Peyer's patch (tissue), 4 donors: ENCODE measurements around the gene MBTPS1. TPM values are rescaled to one million over a fixed set of nuclear protein-coding genes. Genes with fewer than 3 reads are reported as not detected.

Source experiments
- DNase-seq, 3 donors: peaks; one replicate each; pipeline ENCODE4 v3.0.0-alpha.2; 2017 to 2019
- H3K27ac ChIP-seq, 4 donors: fragments of 200-600 bp; sonication (generic); one replicate each; pipeline ENCODE4 v1.5.1; 2016 to 2019
- H3K27me3 ChIP-seq, 2 donors: fragments of 200-600 bp; sonication (generic); one replicate each; pipeline ENCODE4 v1.5.1; 2019
- H3K36me3 ChIP-seq, 3 donors: fragments of 200-600 bp; sonication (generic); one replicate each; pipeline ENCODE4 v1.5.1; 2016 to 2019
- H3K4me1 ChIP-seq, 4 donors: fragments of 200-600 bp; sonication (generic); one replicate each; pipeline ENCODE4 v1.5.1; 2016 to 2019
- H3K4me3 ChIP-seq, 4 donors: fragments of 200-600 bp; sonication (generic); 1 replicate in 3 of 4; 2 replicates in 1 of 4; pipeline ENCODE4 v1.5.1; 2016 to 2019; ENCODE audit warnings: mild to moderate bottlenecking in 1 of 4
- H3K9me3 ChIP-seq, 4 donors: fragments of 200-600 bp; sonication (generic); one replicate each; pipeline ENCODE4 v1.5.1; 2016 to 2019; ENCODE audit warnings: mild to moderate bottlenecking in 1 of 4
- CTCF ChIP-seq, 6 experiments: fragments of 450-650 bp in 4 of 6; fragments of 200-600 bp in 2 of 6; sonication (generic) in 1 of 6; IDR thresholded peaks; one replicate each; pipeline ENCODE4 v1.5.1; 2017 to 2019; ENCODE audit warnings: antibody characterized with exemption in 6 of 6, mild to moderate bottlenecking in 3 of 6, moderate library complexity in 1 of 6
- POLR2A ChIP-seq, 2 donors: fragments of 450-650 bp; IDR thresholded peaks; one replicate each; pipeline ENCODE4 v1.5.1; 2017; ENCODE audit warnings: antibody characterized with exemption in 2 of 2, mild to moderate bottlenecking in 2 of 2, moderate library complexity in 2 of 2
- total RNA-seq, 4 donors: library from RNA; depleted of rRNA; stranded (reverse); fragments of >200 nt; gene quantifications; one replicate each; pipeline ENCODE4 v1.1.0, GENCODE V29; 2016

Gene MBTPS1
- total RNA-seq, 4 donors from 2014 or later = 79.0 to 104 (median 91.7) TPM

GRCh38 chr16:84105301-84105815 lies 11.4 kb downstream of the MBTPS1 start:
- Histone ChIP-seq H3K27ac (no peak overlapping the region), H3K9me3 (no peaks in the 10 kb centered on the region), H3K36me3 (peaks cover 0 to 20% (median 0%) of the 10 kb centered on the region in 3 donors), H3K27me3 (no peaks in the 10 kb centered on the region), H3K4me3 (no peak overlapping the region), H3K4me1 (no peaks in the 10 kb centered on the region)
- DNase-seq = no peak
- no peak for TF ChIP-seq CTCF (IDR thresholded peaks at IDR 0.05)
- TF ChIP-seq POLR2A (IDR thresholded peaks at IDR 0.05) = no peak

DNA sequence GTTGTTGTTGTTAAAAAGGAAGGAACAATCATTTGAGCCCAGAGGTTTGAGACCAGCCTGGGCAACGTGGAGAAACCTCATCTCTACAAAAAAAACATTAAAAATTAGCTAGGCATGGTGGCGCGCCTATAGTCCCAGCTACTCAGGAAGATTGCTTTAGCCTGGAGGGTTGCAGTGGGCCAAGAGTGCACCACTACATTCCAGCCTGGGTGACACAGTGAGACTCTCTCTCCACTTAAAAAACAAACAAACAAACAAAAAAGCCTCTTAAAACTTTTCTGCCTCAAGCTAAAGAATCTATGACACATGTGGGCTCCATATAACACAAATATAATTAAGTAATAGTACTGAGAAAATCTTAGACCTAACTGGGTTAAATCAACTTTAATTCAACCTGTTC lies 12.5 kb downstream of the MBTPS1 start:
- TF ChIP-seq CTCF (IDR thresholded peaks at IDR 0.05) (no peak), POLR2A (IDR thresholded peaks at IDR 0.05) (no peak)
- Histone ChIP-seq H3K4me1 (no peaks in the 10 kb centered on the region), H3K27ac (no peak overlapping the region), H3K27me3 (no peaks in the 10 kb centered on the region), H3K4me3 (no peak overlapping the region), H3K9me3 (no peaks in the 10 kb centered on the region), H3K36me3 (peaks cover 0 to 30% (median 0%) of the 10 kb centered on the region in 3 donors)
- DNase-seq = no peak

GRCh38 chr16:84103678-84104077 lies 13.1 kb downstream of the MBTPS1 start:
- Histone ChIP-seq H3K4me3 (no peak overlapping the region), H3K9me3 (no peaks in the 10 kb centered on the region), H3K4me1 (no peaks in the 10 kb centered on the region), H3K27ac (no peak overlapping the region), H3K36me3 (peaks cover 0 to 31% (median 0%) of the 10 kb centered on the region in 3 donors), H3K27me3 (no peaks in the 10 kb centered on the region)
- no peak for DNase-seq
- TF ChIP-seq CTCF (IDR thresholded peaks at IDR 0.05) (no peak), POLR2A (IDR thresholded peaks at IDR 0.05) (no peak)

DNA sequence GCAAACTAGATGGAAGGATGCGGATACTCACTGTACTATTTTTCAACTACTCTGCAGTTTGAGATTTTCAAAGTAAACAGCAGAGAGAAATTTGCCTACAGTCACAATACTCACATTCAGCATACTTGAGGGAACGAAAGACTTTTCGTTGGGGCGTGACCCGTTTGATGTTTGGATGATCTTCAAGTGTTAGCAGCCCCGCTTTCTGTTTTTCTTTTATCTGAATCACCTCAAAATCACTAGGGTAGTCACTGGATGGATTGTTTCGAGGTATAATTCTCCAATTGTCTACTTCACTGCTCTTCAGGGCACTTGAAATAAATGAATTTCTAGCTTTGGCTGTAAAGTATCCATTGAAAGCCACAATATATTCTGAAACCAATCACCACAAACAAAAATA lies 17.8 kb downstream of the MBTPS1 start:
- DNase-seq = no peak
- H3K9me3 ChIP-seq = no peaks in the 10 kb centered on the region
- no peaks in the 10 kb centered on the region for H3K27me3 ChIP-seq
- H3K4me3 ChIP-seq = no peak overlapping the region
- H3K27ac ChIP-seq = no peak overlapping the region
- peaks cover 0 to 75% (median 0%) of the 10 kb centered on the region in 3 donors for H3K36me3 ChIP-seq
- TF ChIP-seq CTCF (IDR thresholded peaks at IDR 0.05) (no peak), POLR2A (IDR thresholded peaks at IDR 0.05) (no peak)
- H3K4me1 ChIP-seq = no peaks in the 10 kb centered on the region

- Histone ChIP-seq H3K27me3 (no peaks in the 10 kb centered on the region), H3K4me1 (no peaks in the 10 kb centered on the region), H3K36me3 (peaks cover 0 to 97% (median 0%) of the 10 kb centered on the region in 3 donors), H3K27ac (no peak overlapping the region), H3K9me3 (no peaks in the 10 kb centered on the region), H3K4me3 (no peak overlapping the region)
- TF ChIP-seq CTCF (IDR thresholded peaks at IDR 0.05) (no peak), POLR2A (IDR thresholded peaks at IDR 0.05) (no peak)
- no peak for DNase-seq
These were observed 20.2 kb downstream of the MBTPS1 start for GRCh38 chr16:84096447-84097005.
